Esophagus muscularis mucosa (tissue), 4 donors: ENCODE measurements around the gene PTGER1. TPM values are rescaled to one million over a fixed set of nuclear protein-coding genes. Genes with fewer than 3 reads are reported as not detected.

Source experiments
- DNase-seq: peaks from one replicate; pipeline ENCODE4 v3.0.0-alpha.2; 2017; ENCODE audit errors: extremely low spot score
- H3K27ac ChIP-seq, 4 donors: fragments of 200-600 bp; sonication (generic); replicated peaks in 1 of 4; 1 replicate in 3 of 4; 2 replicates in 1 of 4; pipeline ENCODE4 v1.5.1; 2016 to 2019; ENCODE audit warnings: mild to moderate bottlenecking in 1 of 4
- H3K27me3 ChIP-seq, 4 donors: fragments of 200-600 bp; sonication (generic); one replicate each; pipeline versions ENCODE4 v1.5.1 to v1.6.0; 2016 to 2019
- H3K36me3 ChIP-seq, 4 donors: fragments of 200-600 bp; sonication (generic); one replicate each; pipeline ENCODE4 v1.5.1; 2016 to 2019
- H3K4me1 ChIP-seq, 4 donors: fragments of 200-600 bp; sonication (generic); one replicate each; pipeline ENCODE4 v1.5.1; 2016 to 2019
- H3K4me3 ChIP-seq, 4 donors: fragments of 200-600 bp; sonication (generic); 1 replicate in 2 of 4; 2 replicates in 2 of 4; pipeline ENCODE4 v1.5.1; 2016 to 2019; ENCODE audit warnings: mild to moderate bottlenecking in 4 of 4, moderate library complexity in 1 of 4
- H3K9me3 ChIP-seq, 4 donors: fragments of 200-600 bp; sonication (generic); 1 replicate in 3 of 4; 2 replicates in 1 of 4; pipeline ENCODE4 v1.5.1; 2016 to 2019
- EP300 ChIP-seq: sonication (generic); formaldehyde crosslinking; IDR thresholded peaks from one replicate; pipeline ENCODE4 v1.6.1; 2017; ENCODE audit warnings: antibody characterized with exemption
- POLR2A ChIP-seq: fragments of 450-650 bp; IDR thresholded peaks from one replicate; pipeline ENCODE4 v1.6.1; 2017; ENCODE audit warnings: antibody characterized with exemption, moderate library complexity, mild to moderate bottlenecking, low read depth
- POLR2AphosphoS5 ChIP-seq, 2 donors: sonication (generic); formaldehyde crosslinking; IDR thresholded peaks; one replicate each; pipeline ENCODE4 v1.6.1; 2017; ENCODE audit warnings: antibody characterized with exemption in 2 of 2
- WGBS: methylation state at CpG from one replicate; pipeline ENCODE4 v1.1.5; 2018; 5-methylcytosine and 5-hydroxymethylcytosine counted together
- intact Hi-C: fragments of 100-400 bp; cut with DNase I; formaldehyde crosslinking; loops from one replicate; pipeline ENCODE4 v1.15.1; 2023
- total RNA-seq, 4 donors: library from RNA; depleted of rRNA; stranded (reverse); fragments of >200 nt; gene quantifications; one replicate each; pipeline versions ENCODE4 v1.1.0 to v1.2.1, GENCODE V29; 2016
- TF ChIP-seq, protein P1 (sequence below), 3 experiments: fragments of 200-600 bp in 2 of 3; fragments of 450-650 bp in 1 of 3; sonication (generic) in 2 of 3; IDR thresholded peaks; one replicate each; pipeline ENCODE4 v1.5.1; 2017 to 2019; ENCODE audit warnings: antibody characterized with exemption in 3 of 3, mild to moderate bottlenecking in 2 of 3, moderate library complexity in 1 of 3

The PTGER1 gene
- total RNA-seq, 4 donors from 2014 or later, result 0.80 to 1.8 (median 1.3) TPM; not detected in 1

DNA sequence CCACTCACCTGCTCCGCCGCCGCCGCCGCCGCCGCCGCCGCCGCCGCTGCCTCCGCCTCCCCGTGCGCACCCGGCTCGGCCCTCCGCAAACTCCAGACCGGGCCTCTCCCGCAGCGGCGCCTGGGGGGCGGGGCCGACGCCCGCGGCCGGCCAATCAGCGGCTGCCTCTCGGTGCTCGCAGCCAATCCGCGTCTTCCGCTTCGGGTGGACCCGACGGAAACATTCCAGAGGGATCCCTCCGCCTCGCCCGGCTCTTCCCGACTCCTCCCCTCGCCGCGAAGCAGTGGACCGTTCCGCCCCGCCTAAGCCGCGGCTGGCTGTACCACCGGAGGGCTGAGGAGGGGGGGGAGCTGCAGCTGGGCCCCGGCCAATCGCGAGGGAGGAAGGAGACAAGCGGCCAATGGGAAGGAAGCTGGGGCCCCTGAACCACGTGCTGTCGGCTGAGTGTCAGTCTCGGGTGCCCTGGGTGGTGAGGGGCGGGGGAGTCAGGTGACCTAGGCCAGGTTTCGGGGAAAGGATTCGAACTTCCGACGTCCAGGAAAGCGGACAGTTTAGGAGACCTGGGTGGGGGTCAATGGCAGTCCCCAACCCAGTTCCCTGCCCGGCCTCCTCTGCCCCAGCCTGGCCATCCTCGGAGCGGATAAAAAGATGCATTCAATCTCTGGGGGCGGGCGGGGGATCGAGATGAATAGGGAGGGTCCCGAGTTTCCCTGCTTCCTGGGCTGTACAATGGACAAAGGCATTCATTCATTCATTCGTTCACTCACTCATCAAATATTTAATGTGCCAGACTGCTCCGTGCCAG, 21.1 kb upstream of the PTGER1 start, which contains the start of gene GIPC1:
GIPC1 (minus strand) TSS at position 99 of the 805 bp plus-strand sequence. CDS start 13,151 bp downstream, outside the sequence.
- Histone ChIP-seq H3K36me3 (peaks cover 0 to 16% (median 13%) of the 10 kb centered on the region in 4 donors), H3K4me3 (peak within 1 kb of the TSS; percentile 83 to 92 (median 84)), H3K27ac (peak within 1 kb of the TSS; percentile 79 to 85 (median 84)), H3K4me1 (peaks cover 25 to 51% (median 42%) of the 10 kb centered on the region in 4 donors), H3K27me3 (no peaks in the 10 kb centered on the region), H3K9me3 (no peaks in the 10 kb centered on the region)
- TF ChIP-seq POLR2A (no peak), EP300 (no peak), POLR2AphosphoS5 (IDR thresholded peaks at IDR 0.05) (peak; percentile 84 to 89)
- TF ChIP-seq, protein P1, sequence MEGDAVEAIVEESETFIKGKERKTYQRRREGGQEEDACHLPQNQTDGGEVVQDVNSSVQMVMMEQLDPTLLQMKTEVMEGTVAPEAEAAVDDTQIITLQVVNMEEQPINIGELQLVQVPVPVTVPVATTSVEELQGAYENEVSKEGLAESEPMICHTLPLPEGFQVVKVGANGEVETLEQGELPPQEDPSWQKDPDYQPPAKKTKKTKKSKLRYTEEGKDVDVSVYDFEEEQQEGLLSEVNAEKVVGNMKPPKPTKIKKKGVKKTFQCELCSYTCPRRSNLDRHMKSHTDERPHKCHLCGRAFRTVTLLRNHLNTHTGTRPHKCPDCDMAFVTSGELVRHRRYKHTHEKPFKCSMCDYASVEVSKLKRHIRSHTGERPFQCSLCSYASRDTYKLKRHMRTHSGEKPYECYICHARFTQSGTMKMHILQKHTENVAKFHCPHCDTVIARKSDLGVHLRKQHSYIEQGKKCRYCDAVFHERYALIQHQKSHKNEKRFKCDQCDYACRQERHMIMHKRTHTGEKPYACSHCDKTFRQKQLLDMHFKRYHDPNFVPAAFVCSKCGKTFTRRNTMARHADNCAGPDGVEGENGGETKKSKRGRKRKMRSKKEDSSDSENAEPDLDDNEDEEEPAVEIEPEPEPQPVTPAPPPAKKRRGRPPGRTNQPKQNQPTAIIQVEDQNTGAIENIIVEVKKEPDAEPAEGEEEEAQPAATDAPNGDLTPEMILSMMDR (IDR thresholded peaks at IDR 0.05), result peak in 1 of 3 experiments; percentile 16
- intact Hi-C loops, result no loop called here
- peak; percentile 99 for DNase-seq
- whole genome bisulfite sequencing, result 3% methylated on average over 13 of the region's 71 CpGs

DNA sequence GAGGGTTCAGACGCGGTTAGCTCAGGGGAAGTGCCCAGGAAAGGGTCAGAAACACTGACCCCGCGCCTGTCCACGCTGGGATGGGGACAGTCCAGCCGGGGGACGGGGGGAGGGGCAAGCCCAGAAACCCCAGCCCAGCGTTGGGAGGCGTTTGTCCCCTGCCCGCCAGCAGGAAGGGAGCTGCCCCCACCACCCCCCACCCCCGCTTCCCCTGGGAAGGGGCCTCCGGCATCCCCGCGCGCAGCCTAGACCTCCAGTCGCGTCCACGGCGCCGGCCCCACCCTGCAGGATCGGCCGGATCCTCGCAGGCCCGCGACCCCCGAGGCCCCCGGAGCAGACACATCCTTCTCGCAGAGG, 20.5 kb upstream of the PTGER1 start:
- TF ChIP-seq EP300 (no peak), POLR2A (no peak), POLR2AphosphoS5 (IDR thresholded peaks at IDR 0.05) (no peak)
- TF ChIP-seq, protein P1 (IDR thresholded peaks at IDR 0.05), result no peak
- Histone ChIP-seq H3K9me3 (no peaks in the 10 kb centered on the region), H3K27me3 (no peaks in the 10 kb centered on the region), H3K27ac (peak overlapping the region; percentile 79 to 85 (median 84)), H3K4me3 (peak overlapping the region; percentile 83 to 92 (median 84)), H3K4me1 (peaks cover 25 to 51% (median 42%) of the 10 kb centered on the region in 4 donors), H3K36me3 (peaks cover 0 to 22% (median 17%) of the 10 kb centered on the region in 4 donors)
- no peak for DNase-seq
- no CpG with 5 or more reads among the region's 28 CpGs for WGBS
- intact Hi-C loops, result no loop called here

DNA sequence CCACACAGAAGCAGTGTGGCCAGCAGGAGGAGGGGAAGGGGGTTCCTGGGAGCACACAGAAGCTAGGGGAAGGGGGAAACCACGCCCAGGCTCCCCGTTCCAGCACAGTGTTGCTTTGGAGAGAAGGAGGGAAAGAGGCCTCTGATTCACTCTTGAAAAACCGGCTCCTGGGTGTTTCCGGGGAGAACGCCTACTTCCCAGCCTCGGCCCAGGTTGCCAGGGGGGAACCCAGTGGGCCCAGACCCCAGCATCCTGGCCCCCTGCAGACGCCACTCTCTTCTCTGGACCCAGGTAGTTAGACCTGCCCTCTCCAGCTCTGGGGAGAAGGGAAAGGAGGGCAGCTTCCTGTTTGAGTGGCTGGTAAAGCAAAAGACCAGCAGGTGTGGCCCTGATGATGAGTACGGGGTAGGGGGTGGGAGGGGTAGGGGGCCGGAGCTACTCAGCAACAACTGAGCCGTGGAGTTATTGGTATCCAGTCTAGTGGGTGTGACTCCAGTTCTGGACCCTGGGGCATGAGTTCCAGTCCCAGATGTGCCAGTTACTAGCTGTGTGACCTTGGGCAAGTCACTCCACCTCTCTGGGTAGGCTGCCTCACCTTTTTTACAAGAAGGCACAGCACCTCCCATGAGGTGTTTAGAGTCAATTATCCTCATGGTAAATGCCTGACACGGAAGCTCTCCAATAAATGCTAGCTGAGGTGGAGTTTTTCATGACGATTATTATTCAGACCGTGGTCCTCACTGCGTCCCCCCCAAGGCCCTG, 19.9 kb upstream of the PTGER1 start:
- Histone ChIP-seq H3K27me3 (no peaks in the 10 kb centered on the region), H3K27ac (peak overlapping the region; percentile 79 to 85 (median 84)), H3K9me3 (no peaks in the 10 kb centered on the region), H3K36me3 (peaks cover 4 to 27% (median 23%) of the 10 kb centered on the region in 4 donors), H3K4me3 (peak overlapping the region; percentile 83 to 92 (median 84)), H3K4me1 (peaks cover 25 to 51% (median 42%) of the 10 kb centered on the region in 4 donors)
- intact Hi-C loops, result no loop called here
- no peak for DNase-seq
- WGBS, result 19% methylated on average over 9 of the region's 14 CpGs
- no peak for TF ChIP-seq POLR2A
- TF ChIP-seq EP300, result no peak
- TF ChIP-seq POLR2AphosphoS5 (IDR thresholded peaks at IDR 0.05), result no peak
- TF ChIP-seq, protein P1 (IDR thresholded peaks at IDR 0.05), result no peak

DNA sequence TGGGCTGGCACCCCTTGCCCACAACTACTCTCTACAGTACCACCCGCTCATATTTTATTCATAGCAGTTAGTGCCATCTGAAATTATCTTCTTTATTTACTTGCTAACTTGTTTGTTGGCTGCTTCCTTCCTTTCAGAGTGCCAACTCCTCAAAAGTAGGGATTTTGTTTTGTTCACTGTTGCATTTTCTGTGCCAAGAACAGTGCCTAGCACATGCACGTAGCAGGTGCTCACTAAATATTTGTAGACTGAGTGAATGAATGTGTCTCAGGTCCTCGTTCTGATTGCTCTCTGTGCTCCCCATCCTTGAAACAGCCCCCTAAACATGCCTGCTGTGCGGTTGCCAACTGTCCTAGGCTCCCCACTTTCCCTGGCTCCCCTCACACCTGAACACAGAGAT, 19.3 kb upstream of the PTGER1 start:
- DNase-seq, result no peak
- 84% methylated on average over 4 of the region's 4 CpGs for WGBS
- TF ChIP-seq POLR2AphosphoS5 (IDR thresholded peaks at IDR 0.05), result no peak
- TF ChIP-seq EP300, result no peak
- TF ChIP-seq, protein P1 (IDR thresholded peaks at IDR 0.05), result no peak
- TF ChIP-seq POLR2A, result no peak
- Histone ChIP-seq H3K36me3 (peaks cover 5 to 34% (median 27%) of the 10 kb centered on the region in 4 donors), H3K4me1 (peaks cover 25 to 51% (median 42%) of the 10 kb centered on the region in 4 donors), H3K4me3 (peak overlapping the region; percentile 83 to 92 (median 84)), H3K27me3 (no peaks in the 10 kb centered on the region), H3K9me3 (no peaks in the 10 kb centered on the region), H3K27ac (peak overlapping the region; percentile 26 to 85 (median 82))
- intact Hi-C loops, result no loop called here
